AG09319 (cell line): Measurements from ENCODE around the gene TNFRSF13B.

ENCODE experiments used
- DNase-seq: peaks from one replicate; pipeline ENCODE4 v3.0.0-alpha.2; 2010; ENCODE audit warnings: low read depth; ENCODE audit errors: extremely low read depth
- TF ChIP-seq, protein P1 (sequence below): IDR thresholded peaks from 2 replicates; pipeline ENCODE4 v1.5.1; 2011; ENCODE audit warnings: low read depth, mild to moderate bottlenecking, inconsistent platforms, low read length, moderate library complexity

Gene TNFRSF13B

DNA sequence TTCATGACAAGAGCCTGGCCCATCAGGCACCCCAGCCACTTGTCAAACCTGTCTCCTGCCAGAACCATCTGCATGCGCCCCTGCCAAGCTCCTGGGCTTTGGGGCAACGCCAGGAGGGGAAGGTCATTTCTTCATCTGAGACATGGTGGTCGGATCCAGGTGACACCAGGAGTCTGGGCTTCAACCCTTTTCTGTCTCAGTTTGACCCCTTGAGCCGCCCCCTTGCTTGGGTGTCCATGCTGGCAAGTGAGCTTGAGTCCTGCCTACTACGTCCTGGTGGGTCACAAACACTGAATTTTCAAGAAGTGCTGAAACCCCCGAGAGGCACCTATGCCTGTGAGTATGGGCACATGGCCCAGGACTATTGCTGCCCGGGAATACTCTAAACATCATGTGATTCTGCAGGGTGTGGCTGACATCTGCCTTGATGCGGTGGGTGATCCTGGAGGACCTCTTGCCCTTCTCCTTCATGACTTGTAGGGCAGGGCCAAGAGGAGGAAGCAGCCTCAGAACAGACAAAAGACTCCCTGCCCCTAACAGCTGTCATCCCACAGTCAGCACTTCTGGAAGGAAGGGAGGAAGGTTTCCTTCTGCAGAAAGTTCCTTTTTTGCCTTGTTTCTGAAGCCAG lies 43.4 kb downstream of the TNFRSF13B start:
- DNase-seq, result no peak
- TF ChIP-seq, protein P1, sequence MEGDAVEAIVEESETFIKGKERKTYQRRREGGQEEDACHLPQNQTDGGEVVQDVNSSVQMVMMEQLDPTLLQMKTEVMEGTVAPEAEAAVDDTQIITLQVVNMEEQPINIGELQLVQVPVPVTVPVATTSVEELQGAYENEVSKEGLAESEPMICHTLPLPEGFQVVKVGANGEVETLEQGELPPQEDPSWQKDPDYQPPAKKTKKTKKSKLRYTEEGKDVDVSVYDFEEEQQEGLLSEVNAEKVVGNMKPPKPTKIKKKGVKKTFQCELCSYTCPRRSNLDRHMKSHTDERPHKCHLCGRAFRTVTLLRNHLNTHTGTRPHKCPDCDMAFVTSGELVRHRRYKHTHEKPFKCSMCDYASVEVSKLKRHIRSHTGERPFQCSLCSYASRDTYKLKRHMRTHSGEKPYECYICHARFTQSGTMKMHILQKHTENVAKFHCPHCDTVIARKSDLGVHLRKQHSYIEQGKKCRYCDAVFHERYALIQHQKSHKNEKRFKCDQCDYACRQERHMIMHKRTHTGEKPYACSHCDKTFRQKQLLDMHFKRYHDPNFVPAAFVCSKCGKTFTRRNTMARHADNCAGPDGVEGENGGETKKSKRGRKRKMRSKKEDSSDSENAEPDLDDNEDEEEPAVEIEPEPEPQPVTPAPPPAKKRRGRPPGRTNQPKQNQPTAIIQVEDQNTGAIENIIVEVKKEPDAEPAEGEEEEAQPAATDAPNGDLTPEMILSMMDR, result no peak

DNA sequence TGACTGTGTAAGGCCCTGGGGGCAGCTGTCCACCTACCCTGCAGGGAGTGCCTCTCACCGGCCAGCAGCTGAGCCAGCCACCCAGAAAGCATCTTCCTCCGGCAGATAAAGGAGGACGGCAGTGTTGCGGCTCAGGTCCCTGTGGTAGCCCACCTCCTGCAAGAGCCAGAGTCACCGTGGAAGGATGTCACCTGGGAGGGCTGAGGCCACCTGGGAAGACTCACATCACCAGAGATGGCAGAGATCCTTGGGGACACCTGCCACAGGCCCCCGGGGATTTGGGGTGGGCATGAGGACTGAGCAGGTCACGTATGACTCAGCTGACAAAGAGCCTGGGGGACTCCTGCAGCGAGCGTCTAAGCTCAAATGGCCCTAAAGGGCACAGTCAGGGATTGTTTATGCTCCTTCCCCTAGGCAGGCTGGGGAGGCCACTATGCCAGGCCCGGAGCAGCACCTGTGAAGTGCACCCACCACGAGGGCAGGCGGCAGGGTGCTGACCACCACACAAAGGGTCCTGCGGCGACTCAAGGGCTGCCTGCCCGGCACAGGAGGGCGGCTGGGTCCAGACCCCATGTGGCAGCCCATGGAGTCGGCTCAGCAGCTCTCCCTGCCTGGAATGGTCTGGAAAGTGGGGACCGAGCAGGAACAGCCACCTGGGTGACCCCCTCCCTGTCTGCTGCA lies 44.1 kb downstream of the TNFRSF13B start:
- TF ChIP-seq, protein P1, result no peak

DNA sequence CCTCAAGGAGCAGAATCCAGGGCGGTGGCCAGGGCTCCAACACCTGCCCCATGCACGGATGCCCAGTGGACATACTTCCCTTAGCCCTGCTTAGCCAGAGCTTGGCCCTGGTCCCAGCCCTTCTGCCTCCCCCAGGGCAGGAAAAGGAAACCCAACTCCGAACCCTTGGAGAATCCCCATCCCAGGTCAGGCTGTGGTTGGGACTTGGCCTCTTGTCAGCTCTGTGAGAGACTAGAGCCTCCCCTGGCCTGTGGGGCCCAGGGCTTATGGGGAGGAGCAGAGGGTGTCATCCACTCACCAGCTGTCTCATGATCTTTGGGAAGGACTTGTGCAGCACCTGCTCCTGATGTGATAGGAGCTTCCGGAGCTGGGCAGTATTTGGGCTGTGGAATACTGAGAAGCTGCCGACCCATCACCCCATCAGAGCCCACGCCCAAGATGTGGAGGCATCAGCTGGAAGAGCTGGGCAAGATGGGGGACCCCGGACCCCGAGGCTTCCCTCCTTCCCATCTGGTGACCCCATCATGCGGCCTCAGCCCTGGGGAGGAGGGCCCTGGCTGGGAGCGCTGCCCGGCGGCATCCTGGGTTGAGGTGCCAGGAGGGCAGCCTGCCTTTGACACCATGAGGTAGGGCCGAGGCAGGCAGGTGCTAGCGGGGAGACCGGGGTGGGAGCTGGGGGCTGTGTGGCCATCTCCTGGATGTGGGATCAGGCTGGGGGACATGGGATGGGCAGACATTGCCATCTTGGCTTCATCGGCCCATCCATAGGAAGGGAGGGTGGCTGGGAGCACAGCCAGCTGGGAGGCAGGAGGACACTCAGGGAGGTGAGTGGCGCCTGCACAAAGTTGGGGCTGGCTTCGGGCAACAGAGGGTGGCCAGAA lies 45.1 kb downstream of the TNFRSF13B start:
- no peak for DNase-seq
- TF ChIP-seq, protein P1, result no peak

More for the DNA sequence above, 44.1 kb downstream of the TNFRSF13B start:
- DNase-seq, result no peak

DNA sequence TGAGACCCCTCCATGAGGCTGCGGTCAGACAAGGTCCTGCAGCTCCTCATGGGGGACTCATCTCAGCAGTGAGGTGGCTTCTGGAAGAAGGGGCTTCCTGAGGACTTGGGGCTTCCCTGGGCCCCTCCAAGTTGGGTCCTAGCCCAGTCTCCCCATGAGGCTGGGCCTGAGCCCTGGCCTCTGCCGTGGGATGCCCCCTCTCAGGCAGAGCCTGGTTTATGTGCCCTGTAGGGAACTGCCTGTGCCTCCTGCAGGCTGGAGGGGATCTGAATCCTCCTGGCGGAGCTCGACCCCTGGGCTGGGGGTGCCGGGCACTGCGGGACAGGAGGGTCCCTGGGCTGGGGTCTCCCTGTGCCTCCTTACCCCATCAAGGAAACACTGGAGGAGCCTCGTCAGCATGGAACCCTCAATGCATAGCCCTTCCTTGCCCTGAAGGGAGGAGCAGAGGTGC lies 45.8 kb downstream of the TNFRSF13B start:
- TF ChIP-seq, protein P1, result no peak
- no peak for DNase-seq

DNA sequence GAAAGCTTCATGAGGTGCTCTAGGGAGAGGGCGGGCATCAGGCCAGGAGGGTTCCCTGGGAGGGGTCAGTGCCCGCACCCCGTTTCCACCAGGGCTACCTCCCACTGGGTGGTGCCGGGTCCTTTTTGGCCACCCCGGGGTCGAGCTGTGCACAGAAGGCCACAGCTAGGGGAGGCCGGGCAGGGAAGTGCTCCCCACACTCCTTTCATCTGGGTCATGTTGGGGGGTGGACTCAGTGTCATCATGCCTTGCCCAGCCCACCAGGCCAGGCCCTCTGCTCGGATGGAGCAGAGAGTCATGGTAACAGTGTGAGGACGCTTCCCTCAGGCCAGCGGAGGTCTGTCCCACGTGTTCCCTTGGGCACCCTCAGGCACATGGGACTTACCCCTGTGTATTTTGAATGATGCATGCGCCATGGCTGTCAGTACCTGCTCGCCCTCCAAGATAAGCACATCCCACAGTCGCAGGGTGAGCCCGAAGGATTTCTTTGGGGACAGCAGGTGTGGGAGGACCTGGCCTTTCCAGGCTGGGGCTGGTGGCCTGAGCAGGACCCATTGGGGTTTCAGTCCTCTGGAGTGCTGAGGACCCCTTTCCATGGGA lies 46.4 kb downstream of the TNFRSF13B start:
- TF ChIP-seq, protein P1, result no peak
- no peak for DNase-seq

DNA sequence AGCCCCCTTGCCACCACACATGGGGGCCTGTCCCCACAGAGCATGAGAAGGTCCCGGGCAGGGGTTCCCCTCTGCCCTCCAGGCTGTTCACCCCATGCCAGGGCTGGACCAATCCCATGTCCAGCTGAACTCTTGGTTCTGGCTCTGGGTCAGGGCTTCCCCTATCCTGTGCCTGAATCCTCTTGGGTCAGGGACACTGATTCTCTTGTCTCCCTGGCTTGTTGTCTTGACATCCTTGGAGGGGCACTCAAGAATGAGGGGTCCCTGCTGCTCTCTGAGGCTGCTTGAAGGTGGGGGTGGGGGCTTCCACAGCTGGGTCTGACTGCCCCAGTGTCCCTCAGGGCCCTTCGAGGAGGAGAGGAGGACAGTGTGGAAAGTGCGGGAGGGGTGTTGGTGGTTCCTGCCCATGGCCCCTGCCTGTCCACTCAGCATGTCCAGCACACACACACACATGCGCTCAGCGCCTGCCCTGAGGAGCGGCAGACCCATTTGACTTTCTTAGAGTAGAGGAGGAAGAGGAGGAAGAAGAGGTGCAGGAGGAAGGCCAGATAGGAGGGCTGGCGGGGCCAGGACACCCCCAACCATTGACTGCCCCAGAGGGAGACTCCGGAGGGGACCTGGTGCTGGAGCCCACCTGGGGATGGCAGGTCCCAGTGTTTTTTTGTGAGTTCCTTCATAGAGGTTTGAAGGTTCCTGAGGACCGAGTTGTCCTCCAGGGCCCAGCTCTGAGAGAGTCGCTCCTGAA lies 47.0 kb downstream of the TNFRSF13B start:
- no peak for DNase-seq
- TF ChIP-seq, protein P1, result no peak
